MCF 10A (cell line): ENCODE results near the gene SLC35B2. TPM values are rescaled to one million over a fixed set of nuclear protein-coding genes. Genes with fewer than 3 reads are reported as not detected.

ENCODE experiments used
- BruUV-seq: library from RNA; stranded (reverse); fragments of 400-500 nt; replicated peaks from 2 replicates; lab custom pipeline; 2021; lab: Mats Ljungman, UMichigan
- CTCF ChIA-PET: fragments of 300-600 bp; sonication (Branson Sonifier 250); formaldehyde crosslinking; extraction: SDS; loops from one replicate; lab custom pipeline; 2021; ENCODE audit warnings: antibody characterized with exemption, inconsistent platforms; lab: Yijun Ruan, JAX
- POLR2A ChIA-PET: fragments of 300-600, 350-650 bp; sonication (Branson Sonifier 250); formaldehyde crosslinking; extraction: SDS; loops from one replicate; lab custom pipeline; 2020; ENCODE audit warnings: antibody characterized with exemption, inconsistent platforms; lab: Yijun Ruan, JAX
- DNase-seq: peaks from one replicate; pipeline ENCODE4 v3.0.0-alpha.2; 2018; ENCODE audit not compliant: unreplicated experiment
- H3K27ac Mint-ChIP-seq: one replicate; pipeline ENCODE4 v1.8.0; 2022; ENCODE audit warnings: mild to moderate bottlenecking, low read depth, mixed read lengths; ENCODE audit not compliant: unreplicated experiment
- H3K27me3 Mint-ChIP-seq: one replicate; pipeline ENCODE4 v1.8.0; 2022; ENCODE audit warnings: mixed read lengths; ENCODE audit not compliant: insufficient read depth, unreplicated experiment
- H3K36me3 Mint-ChIP-seq: one replicate; pipeline ENCODE4 v1.8.0; 2022; ENCODE audit warnings: mild to moderate bottlenecking, moderate library complexity, mixed read lengths; ENCODE audit not compliant: insufficient read depth, unreplicated experiment
- H3K4me1 Mint-ChIP-seq: one replicate; pipeline ENCODE4 v1.8.0; 2022; ENCODE audit warnings: mixed read lengths; ENCODE audit not compliant: insufficient read depth, unreplicated experiment
- H3K4me3 Mint-ChIP-seq: one replicate; pipeline ENCODE4 v1.8.0; 2022; ENCODE audit warnings: mild to moderate bottlenecking, moderate library complexity, mixed read lengths; ENCODE audit not compliant: unreplicated experiment
- H3K9me3 Mint-ChIP-seq: one replicate; pipeline ENCODE4 v1.8.0; 2022; ENCODE audit warnings: mixed read lengths; ENCODE audit not compliant: unreplicated experiment
- intact Hi-C: fragments of 100-400 bp; cut with micrococcal nuclease; formaldehyde crosslinking; loops from 2 replicates; pipeline ENCODE4 v1.14.1; 2022
- total RNA-seq: library from RNA; stranded (reverse); gene quantifications from 2 replicates; pipeline ENCODE4 v1.2.3, GENCODE V29; 2022
- TF ChIP-seq, protein P1 (sequence below): fragments of 200-600 bp; IDR thresholded peaks from one replicate; pipeline ENCODE4 v1.8.0; 2022; ENCODE audit warnings: antibody characterized with exemption, mild to moderate bottlenecking; ENCODE audit not compliant: unreplicated experiment

The SLC35B2 gene
- total RNA-seq, 1 experiment from 2014 or later, result 27.1 TPM

DNA sequence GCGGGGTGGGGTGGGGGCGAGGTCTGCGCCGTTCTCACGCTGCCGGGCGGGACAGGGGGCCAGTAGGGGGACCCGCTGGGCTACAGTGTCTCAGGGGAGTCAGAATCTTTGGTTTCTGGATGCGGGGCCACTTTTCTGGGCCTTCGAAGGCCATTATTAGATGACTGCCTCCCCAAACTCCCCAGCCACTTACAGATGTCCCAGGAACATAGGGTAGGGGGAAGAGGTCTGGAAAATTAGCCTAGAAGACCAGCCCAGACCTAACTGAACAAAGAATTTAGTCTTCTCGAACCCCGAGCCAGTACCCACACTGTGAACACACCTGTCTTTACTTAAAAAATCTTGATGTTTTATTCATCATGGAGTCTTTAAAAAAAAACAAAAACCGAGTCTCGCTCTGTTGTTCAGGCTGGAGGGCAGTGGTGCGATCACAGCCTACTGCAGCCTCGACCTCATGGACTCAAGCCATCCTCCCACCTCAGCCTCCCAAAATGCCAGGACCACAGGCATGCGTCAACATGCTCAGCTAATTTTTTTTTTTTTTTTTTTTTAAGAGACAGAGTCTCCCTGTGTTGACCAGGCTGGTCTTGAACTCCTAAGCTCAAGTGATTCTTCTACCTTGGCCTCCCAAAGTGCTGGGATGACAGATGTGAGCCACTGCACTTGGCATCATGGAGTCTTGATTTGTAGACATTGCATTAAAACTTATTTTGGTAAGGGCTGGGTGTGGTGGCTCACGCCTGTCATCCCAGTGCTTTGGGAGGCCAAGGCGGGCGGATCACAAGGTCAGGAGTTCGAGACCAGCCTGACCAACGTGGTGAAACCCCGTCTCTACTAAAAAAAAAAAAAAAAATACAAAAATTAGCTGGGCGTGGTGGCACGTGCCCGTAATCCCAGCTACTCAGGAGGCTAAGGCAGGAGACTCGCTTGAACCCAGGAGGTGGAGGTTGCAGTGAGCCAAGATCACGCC, 37.2 kb downstream of the SLC35B2 start:
- BruUV-seq, result no TSS peak
- Mint-ChIP-seq H3K4me1 (peaks cover 33% of the 10 kb centered on the region), H3K36me3 (no peaks in the 10 kb centered on the region), H3K27ac (no peak overlapping the region), H3K4me3 (peak overlapping the region; percentile 48), H3K27me3 (no peaks in the 10 kb centered on the region), H3K9me3 (no peaks in the 10 kb centered on the region)
- TF ChIP-seq, protein P1, sequence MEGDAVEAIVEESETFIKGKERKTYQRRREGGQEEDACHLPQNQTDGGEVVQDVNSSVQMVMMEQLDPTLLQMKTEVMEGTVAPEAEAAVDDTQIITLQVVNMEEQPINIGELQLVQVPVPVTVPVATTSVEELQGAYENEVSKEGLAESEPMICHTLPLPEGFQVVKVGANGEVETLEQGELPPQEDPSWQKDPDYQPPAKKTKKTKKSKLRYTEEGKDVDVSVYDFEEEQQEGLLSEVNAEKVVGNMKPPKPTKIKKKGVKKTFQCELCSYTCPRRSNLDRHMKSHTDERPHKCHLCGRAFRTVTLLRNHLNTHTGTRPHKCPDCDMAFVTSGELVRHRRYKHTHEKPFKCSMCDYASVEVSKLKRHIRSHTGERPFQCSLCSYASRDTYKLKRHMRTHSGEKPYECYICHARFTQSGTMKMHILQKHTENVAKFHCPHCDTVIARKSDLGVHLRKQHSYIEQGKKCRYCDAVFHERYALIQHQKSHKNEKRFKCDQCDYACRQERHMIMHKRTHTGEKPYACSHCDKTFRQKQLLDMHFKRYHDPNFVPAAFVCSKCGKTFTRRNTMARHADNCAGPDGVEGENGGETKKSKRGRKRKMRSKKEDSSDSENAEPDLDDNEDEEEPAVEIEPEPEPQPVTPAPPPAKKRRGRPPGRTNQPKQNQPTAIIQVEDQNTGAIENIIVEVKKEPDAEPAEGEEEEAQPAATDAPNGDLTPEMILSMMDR, result no peak
- POLR2A ChIA-PET, result interaction anchor here (1.6 to 2.0 kb wide), 2 partner anchors 17 to 37 kb away, joined by 6 to 14 read pairs; partner anchors contain the start of gene SLC35B2
- CTCF ChIA-PET, result interaction anchor here (0.6 to 0.8 kb wide), 2 partner anchors 118 to 447 kb away, joined by 3 to 4 read pairs; no protein-coding TSS in a partner anchor
- intact Hi-C loops, result loop anchor here (2.0 kb wide), 1 partner anchor 47 kb away; no protein-coding TSS in a partner anchor
- no peak for DNase-seq

DNA sequence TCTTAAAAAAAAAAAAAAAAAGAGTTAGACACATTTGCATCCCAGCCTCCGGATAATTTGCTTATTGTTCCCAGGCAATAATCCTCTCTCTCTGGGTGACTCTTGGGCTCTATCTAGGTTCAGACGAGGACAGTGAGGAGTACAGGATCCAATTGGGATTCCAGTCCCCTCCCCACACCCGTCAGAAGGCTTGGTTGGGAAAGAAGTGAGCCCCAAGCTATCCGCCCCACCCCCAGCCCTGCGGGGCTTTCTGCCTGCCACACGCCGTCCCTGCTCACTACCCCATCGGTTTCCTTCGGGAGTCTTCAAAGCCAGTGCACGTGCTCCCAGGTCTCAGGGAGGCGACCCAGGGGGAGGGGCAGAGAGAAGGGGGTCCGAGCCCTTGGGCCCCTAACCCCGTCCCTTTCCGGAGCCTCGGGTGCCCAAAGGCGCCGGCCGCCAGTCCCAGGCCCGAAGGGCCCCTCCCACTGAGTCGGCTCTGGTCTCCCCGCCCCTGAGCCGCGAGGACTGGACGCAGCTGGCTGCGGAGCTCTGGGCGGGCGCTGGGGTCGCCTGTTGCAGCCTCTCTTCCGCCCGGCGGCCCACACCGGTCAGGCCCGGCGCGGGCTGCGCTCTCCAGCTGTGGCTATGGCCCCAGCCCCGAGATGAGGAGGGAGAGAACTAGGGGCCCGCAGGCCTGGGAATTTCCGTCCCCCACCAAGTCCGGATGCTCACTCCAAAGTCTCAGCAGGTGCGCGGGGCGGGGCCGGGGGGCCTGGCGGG, 38.1 kb downstream of the SLC35B2 start:
- ChIA-PET POLR2A (no interaction called here), CTCF (interaction anchor here (0.7 kb wide), 1 partner anchor 9 kb away, joined by 3 read pairs; no protein-coding TSS in a partner anchor)
- no TSS peak for BruUV-seq
- intact Hi-C loops, result no loop called here
- Mint-ChIP-seq H3K36me3 (no peaks in the 10 kb centered on the region), H3K4me1 (peaks cover 25% of the 10 kb centered on the region), H3K27ac (no peak overlapping the region), H3K4me3 (peak overlapping the region; percentile 48), H3K27me3 (no peaks in the 10 kb centered on the region), H3K9me3 (no peaks in the 10 kb centered on the region)
- TF ChIP-seq, protein P1, result no peak
- DNase-seq, result no peak

- no peak overlapping the region for H3K4me3 Mint-ChIP-seq
- ChIA-PET CTCF (interaction anchor here (0.6 to 2.3 kb wide), 3 partner anchors 17 to 552 kb away, joined by 3 to 5 read pairs (median 4); no protein-coding TSS in a partner anchor), POLR2A (interaction anchor here (0.7 kb wide), 1 partner anchor 16 kb away, joined by 3 read pairs; no protein-coding TSS in a partner anchor)
- BruUV-seq, result no TSS peak
- H3K36me3 Mint-ChIP-seq, result no peaks in the 10 kb centered on the region
- TF ChIP-seq, protein P1, result no peak
- H3K27ac Mint-ChIP-seq, result no peak overlapping the region
- intact Hi-C loops, result no loop called here
- no peaks in the 10 kb centered on the region for H3K27me3 Mint-ChIP-seq
- peak; percentile 62 for DNase-seq
- no peaks in the 10 kb centered on the region for H3K9me3 Mint-ChIP-seq
- peaks cover 14% of the 10 kb centered on the region for H3K4me1 Mint-ChIP-seq
Measured at GRCh38 chr6:44217332-44218143, 39.8 kb downstream of the SLC35B2 start.
